ENCODE data around the gene CISTR. TPM values are rescaled to one million over a fixed set of nuclear protein-coding genes. Genes with fewer than 3 reads are reported as not detected.
"Not testable (repeated sequence)": the region's sequence is repeated elsewhere in the genome, so short reads cannot be mapped to it uniquely, and the experiment has no call there.

CISTR gene
- polyA plus RNA-seq, 1 donor from 2014 or later = not detected

GRCh38 chr12:53764615-53765014 is 12.8 kb upstream of the CISTR start:
- Histone ChIP-seq H3K9me2 (ENCODE audit: insufficient read depth, low read length) (no peaks in the 10 kb centered on the region), H2AFZ (ENCODE audit: low read depth, low read length) (no peak overlapping the region), H3K36me3 (ENCODE audit: insufficient read depth, low read length) (no peaks in the 10 kb centered on the region), H3K27ac (ENCODE audit: low read length) (no peak overlapping the region), H4K20me1 (ENCODE audit: insufficient read depth) (no peaks in the 10 kb centered on the region), H3K4me2 (ENCODE audit: low read length) (no peak overlapping the region), H3K79me2 (replicated peaks; ENCODE audit: insufficient read depth, low read length) (no peaks in the 10 kb centered on the region), H3K9me3 (ENCODE audit: low read length) (no peaks in the 10 kb centered on the region), H3F3A (ENCODE audit: insufficient read depth, low read length, poor library complexity, severe bottlenecking) (no peaks in the 10 kb centered on the region), H3K27me3 (ENCODE audit: insufficient read depth, low read depth, low read length) (peaks cover 5% of the 10 kb centered on the region), H3K4me3 (ENCODE audit: low read length) (no peak overlapping the region), H3K9ac (ENCODE audit: low read length) (no peak overlapping the region)
- TF ChIP-seq REST (IDR thresholded peaks at IDR 0.05; ENCODE audit: borderline replicate concordance) (no peak), TAF1 (IDR thresholded peaks at IDR 0.05; ENCODE audit: low read depth) (no peak)

GRCh38 chr12:53762793-53763192 is 11.0 kb upstream of the CISTR start:
- H3K9ac ChIP-seq (ENCODE audit: low read length); H3K4me3 ChIP-seq (ENCODE audit: low read length); H3K9me3 ChIP-seq (ENCODE audit: low read length); H3K36me3 ChIP-seq (ENCODE audit: insufficient read depth, low read length); H3K79me2 ChIP-seq (replicated peaks; ENCODE audit: insufficient read depth, low read length); H2AFZ ChIP-seq (ENCODE audit: low read depth, low read length); H3F3A ChIP-seq (ENCODE audit: insufficient read depth, low read length, poor library complexity, severe bottlenecking); H3K27me3 ChIP-seq (ENCODE audit: insufficient read depth, low read depth, low read length); H3K4me2 ChIP-seq (ENCODE audit: low read length); H3K27ac ChIP-seq (ENCODE audit: low read length); H4K20me1 ChIP-seq (ENCODE audit: insufficient read depth); H3K9me2 ChIP-seq (ENCODE audit: insufficient read depth, low read length): not testable (repeated sequence)

GRCh38 chr12:53761306-53761705 is 9.5 kb upstream of the CISTR start:
- no peaks in the 10 kb centered on the region for H3K27me3 ChIP-seq (ENCODE audit: insufficient read depth, low read depth, low read length)

More at GRCh38 chr12:53761306-53761705, 9.5 kb upstream of the CISTR start:
- Histone ChIP-seq H3K79me2 (replicated peaks; ENCODE audit: insufficient read depth, low read length) (no peaks in the 10 kb centered on the region), H3K36me3 (ENCODE audit: insufficient read depth, low read length) (no peaks in the 10 kb centered on the region), H3K9ac (ENCODE audit: low read length) (no peak overlapping the region), H3K9me2 (ENCODE audit: insufficient read depth, low read length) (no peaks in the 10 kb centered on the region), H3K4me2 (ENCODE audit: low read length) (no peak overlapping the region), H3K4me3 (ENCODE audit: low read length) (no peak overlapping the region), H2AFZ (ENCODE audit: low read depth, low read length) (no peak overlapping the region), H3F3A (ENCODE audit: insufficient read depth, low read length, poor library complexity, severe bottlenecking) (no peaks in the 10 kb centered on the region), H3K27ac (ENCODE audit: low read length) (no peak overlapping the region), H3K9me3 (ENCODE audit: low read length) (no peaks in the 10 kb centered on the region), H4K20me1 (ENCODE audit: insufficient read depth) (no peaks in the 10 kb centered on the region)
- TF ChIP-seq TAF1 (IDR thresholded peaks at IDR 0.05; ENCODE audit: low read depth) (no peak), POLR2AphosphoS5 (IDR thresholded peaks at IDR 0.05) (no peak), MXI1 (conservative IDR thresholded peaks at IDR 0.05; ENCODE audit: poor library complexity, severe bottlenecking) (no peak), EP300 (conservative IDR thresholded peaks at IDR 0.05; ENCODE audit: poor library complexity, severe bottlenecking) (no peak), SMC3 (conservative IDR thresholded peaks at IDR 0.05; ENCODE audit: poor library complexity) (no peak), CTCF (IDR thresholded peaks at IDR 0.05; ENCODE audit: poor library complexity, severe bottlenecking) (no peak), RAD21 (conservative IDR thresholded peaks at IDR 0.05) (no peak), REST (IDR thresholded peaks at IDR 0.05; ENCODE audit: borderline replicate concordance) (no peak), EZH2 (IDR thresholded peaks at IDR 0.05; ENCODE audit: borderline replicate concordance, insufficient read depth, low read length, poor library complexity, severe bottlenecking) (no peak)

Data from neural cell (in vitro differentiated cells).